ENCODE measurements around the gene MICU1.

The MICU1 gene

DNA sequence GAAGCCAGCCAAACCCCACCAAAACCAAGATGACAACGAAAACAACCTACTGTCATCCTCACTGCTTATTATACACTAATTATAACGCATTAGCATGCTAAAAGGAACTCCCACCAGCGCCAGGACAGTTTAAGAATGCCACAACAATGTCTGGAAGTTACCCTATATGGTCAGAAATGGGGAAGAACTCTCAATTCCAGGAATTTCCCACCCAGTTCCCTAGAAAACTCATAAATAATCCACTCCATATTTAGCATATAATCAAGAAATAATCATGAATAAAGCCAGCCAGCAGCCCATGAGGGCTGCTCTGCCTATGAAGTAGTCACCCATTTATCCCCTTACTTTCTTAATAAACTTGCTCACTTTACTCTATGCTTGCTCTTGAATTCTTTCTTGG, 20.8 kb downstream of the MICU1 start:
- TF ChIP-seq, protein P1, sequence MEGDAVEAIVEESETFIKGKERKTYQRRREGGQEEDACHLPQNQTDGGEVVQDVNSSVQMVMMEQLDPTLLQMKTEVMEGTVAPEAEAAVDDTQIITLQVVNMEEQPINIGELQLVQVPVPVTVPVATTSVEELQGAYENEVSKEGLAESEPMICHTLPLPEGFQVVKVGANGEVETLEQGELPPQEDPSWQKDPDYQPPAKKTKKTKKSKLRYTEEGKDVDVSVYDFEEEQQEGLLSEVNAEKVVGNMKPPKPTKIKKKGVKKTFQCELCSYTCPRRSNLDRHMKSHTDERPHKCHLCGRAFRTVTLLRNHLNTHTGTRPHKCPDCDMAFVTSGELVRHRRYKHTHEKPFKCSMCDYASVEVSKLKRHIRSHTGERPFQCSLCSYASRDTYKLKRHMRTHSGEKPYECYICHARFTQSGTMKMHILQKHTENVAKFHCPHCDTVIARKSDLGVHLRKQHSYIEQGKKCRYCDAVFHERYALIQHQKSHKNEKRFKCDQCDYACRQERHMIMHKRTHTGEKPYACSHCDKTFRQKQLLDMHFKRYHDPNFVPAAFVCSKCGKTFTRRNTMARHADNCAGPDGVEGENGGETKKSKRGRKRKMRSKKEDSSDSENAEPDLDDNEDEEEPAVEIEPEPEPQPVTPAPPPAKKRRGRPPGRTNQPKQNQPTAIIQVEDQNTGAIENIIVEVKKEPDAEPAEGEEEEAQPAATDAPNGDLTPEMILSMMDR (IDR thresholded peaks at IDR 0.05; ENCODE audit: low read depth, low read length): no peak
- no peak overlapping the region for H3K4me3 ChIP-seq (ENCODE audit: low read depth, low read length)

DNA sequence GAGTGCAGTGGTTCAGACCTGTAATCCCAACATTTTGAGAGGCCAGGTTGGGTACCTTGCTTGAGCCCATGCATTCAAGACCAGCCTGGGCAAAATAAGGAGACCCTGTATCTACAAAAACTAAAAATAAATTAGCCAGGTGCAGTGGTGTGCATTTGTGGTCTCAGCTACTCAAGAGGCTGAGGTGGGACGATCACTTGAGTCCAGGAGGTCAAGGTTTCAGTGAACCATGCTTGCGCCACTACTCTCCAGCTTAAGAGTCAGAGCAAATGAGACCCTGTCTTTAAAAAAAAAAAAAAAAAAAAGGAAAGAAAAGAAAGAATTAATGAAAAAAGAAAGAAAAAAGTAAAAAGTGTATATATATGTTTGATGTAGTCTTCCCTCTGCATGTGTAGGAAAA, 24.7 kb downstream of the MICU1 start:
- no peak overlapping the region for H3K4me3 ChIP-seq (ENCODE audit: low read depth, low read length)
- TF ChIP-seq, protein P1 (IDR thresholded peaks at IDR 0.05; ENCODE audit: low read depth, low read length): no peak

DNA sequence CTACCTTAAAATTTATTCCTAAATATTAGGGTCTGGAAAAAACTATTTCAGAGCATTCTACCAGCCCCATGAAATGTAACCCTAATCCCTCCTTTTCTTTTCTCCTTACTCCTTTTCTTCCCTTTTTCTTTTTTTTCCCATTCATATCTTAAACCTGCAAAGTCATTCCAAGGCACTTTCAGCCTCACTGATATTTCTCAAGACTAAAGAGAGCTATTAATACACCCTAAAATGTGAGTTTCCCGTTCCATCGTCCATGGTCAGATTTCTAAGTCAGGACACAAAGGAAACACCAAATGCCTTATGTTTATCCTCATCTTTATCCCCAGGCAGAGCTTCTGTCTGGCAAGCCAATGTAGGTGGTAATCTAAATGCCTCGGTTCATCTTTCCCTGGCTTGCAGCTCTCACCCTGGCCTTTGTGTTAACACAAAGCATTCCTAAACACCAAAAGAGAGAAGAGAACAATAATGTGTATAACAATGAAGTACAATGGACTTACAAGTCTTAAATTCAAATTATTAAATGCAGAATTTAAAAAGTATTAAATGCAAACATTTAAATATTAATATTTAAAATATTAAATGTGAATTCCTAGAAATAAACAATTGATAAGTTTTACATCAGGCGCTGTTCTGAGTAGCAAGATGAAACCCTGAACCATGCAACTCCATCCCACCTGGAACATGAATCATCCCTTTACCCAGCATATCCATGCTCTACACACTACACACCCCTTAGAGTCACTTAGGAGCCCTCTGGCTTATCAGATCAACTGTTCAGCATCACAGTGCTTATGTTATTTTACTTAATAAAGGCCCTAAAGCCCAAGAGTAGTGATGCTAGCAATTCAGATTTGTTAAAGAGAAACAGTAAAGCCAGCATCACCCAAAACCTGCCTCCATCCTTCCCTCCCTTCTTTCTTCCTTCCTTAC, 26.8 kb downstream of the MICU1 start:
- TF ChIP-seq, protein P1 (IDR thresholded peaks at IDR 0.05; ENCODE audit: low read depth, low read length): no peak

DNA sequence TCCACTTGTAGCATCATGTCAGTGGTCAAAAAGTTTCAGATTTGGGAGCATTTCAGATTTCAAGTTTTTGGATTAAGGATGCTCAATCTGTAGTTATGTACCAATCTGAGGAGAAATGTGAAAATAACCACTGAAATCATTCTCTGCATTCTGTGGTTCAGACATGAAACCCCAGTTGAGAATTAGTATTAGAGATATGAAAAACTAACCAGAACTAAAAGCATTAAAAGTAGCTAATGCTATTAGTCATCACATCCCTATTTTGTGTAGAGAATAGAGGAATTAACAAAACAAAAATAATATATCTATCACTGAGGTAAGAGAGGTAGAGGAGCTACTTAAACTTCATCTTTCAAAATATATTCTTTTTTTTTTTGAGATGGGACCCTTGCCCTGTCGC, 28.0 kb downstream of the MICU1 start:
- no peak overlapping the region for H3K4me3 ChIP-seq (ENCODE audit: low read depth, low read length)
- TF ChIP-seq, protein P1 (IDR thresholded peaks at IDR 0.05; ENCODE audit: low read depth, low read length): no peak

More for the DNA sequence above, 26.8 kb downstream of the MICU1 start:
- H3K4me3 ChIP-seq (ENCODE audit: low read depth, low read length): no peak overlapping the region

DNA sequence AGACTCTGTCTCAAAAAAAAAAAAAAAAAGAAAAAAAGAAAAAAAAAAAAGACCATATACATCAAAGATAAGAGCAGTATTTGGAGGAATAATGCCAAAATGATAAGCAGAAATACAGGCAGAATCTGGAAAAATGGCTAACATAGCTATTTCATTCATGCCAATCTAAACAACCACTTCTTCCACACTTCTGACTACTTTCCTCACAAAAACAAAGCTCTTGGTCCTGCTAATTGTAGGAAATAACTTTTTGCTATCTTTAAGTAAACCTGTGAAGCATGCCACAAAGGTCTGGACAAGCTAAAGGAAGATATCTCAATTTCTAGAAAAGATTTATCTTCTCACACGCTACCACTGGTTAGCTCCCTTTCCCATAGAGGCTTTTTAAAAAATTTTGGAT, 30.4 kb downstream of the MICU1 start:
- H3K4me3 ChIP-seq (ENCODE audit: low read depth, low read length): no peak overlapping the region
- TF ChIP-seq, protein P1 (IDR thresholded peaks at IDR 0.05; ENCODE audit: low read depth, low read length): no peak

DNA sequence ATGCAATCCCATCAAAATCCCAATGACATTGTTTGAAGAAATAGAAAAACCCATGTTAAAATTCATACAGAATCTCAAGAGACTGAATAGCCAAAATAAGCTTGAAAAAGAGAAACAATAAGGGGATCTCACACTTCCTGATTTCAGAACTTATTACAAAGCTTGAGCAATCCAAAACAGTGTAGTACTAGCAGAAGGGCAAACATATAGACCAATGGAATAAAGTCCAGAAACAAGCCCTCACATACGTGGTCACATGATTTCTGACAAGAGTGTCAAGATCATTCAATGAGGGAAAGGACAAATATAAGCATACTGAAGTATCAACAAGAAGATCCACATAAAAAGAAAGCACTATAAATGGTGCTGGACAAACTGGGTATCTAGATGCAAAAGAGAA, 31.9 kb downstream of the MICU1 start:
- TF ChIP-seq, protein P1 (IDR thresholded peaks at IDR 0.05; ENCODE audit: low read depth, low read length): no peak
- H3K4me3 ChIP-seq (ENCODE audit: low read depth, low read length): no peak overlapping the region

DNA sequence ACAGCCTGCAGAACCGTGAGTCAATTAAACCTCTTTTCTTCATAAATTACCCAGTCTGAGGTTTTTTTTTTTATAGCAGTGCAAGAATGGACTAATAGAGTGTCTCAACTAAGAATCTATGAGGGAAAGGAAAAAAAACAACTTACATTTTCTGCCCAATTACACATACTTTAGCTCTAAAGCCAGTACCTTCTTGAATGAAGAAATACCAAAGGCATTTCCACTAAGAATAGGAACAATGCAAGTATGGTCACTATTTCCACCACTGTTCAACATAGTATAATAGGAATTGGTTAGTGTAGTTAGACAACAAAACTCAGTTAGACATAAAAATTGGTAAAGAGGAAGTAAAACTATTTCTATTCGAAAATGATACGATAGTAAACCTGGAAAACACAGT, 37.6 kb downstream of the MICU1 start:
- no peak overlapping the region for H3K4me3 ChIP-seq (ENCODE audit: low read depth, low read length)
- TF ChIP-seq, protein P1 (IDR thresholded peaks at IDR 0.05; ENCODE audit: low read depth, low read length): no peak
